GM23338 (cell line): ENCODE data around the gene TPRX1. TPM values are rescaled to one million over a fixed set of nuclear protein-coding genes. Genes with fewer than 3 reads are reported as not detected.

Experiments used
- ATAC-seq: fragments of 200-7000 bp; cut with Tn5 transposase; 3 replicates; pipeline ENCODE4 v1.9.1; 2020
- DNase-seq: peaks from one replicate; pipeline ENCODE4 v3.0.0-alpha.2; 2015; ENCODE audit warnings: low spot score
- H2AFZ ChIP-seq: fragments of 200-600 bp; sonication (generic); 2 replicates; pipeline ENCODE4 v1.8.0; 2016; ENCODE audit warnings: antibody characterized with exemption, mild to moderate bottlenecking, moderate library complexity
- H3F3A ChIP-seq: fragments of 200-600 bp; sonication (generic); replicated peaks from 2 replicates; pipeline ENCODE4 v1.8.0; 2017; ENCODE audit warnings: antibody characterized with exemption, mixed run types, low read depth
- H3K27ac ChIP-seq: fragments of 200-600 bp; sonication (generic); 2 replicates; pipeline ENCODE4 v1.6.1; 2016; ENCODE audit warnings: low read depth
- H3K27me3 ChIP-seq: fragments of 200-600 bp; sonication (generic); 2 replicates; pipeline ENCODE4 v1.8.0; 2016; ENCODE audit warnings: mild to moderate bottlenecking, mixed run types, moderate library complexity; ENCODE audit not compliant: insufficient read depth
- H3K36me3 ChIP-seq: fragments of 200-600 bp; sonication (generic); 2 replicates; pipeline ENCODE4 v1.8.0; 2016; ENCODE audit warnings: mild to moderate bottlenecking; ENCODE audit not compliant: insufficient read depth
- H3K4me1 ChIP-seq: fragments of 200-600 bp; sonication (generic); 2 replicates; pipeline ENCODE4 v1.8.0; 2016; ENCODE audit warnings: mild to moderate bottlenecking, moderate library complexity; ENCODE audit not compliant: insufficient read depth
- H3K4me2 ChIP-seq: fragments of 200-600 bp; sonication (generic); 2 replicates; pipeline ENCODE4 v1.7.1; 2017; ENCODE audit warnings: mixed run types
- H3K4me3 ChIP-seq: fragments of 200-600 bp; sonication (generic); 2 replicates; pipeline ENCODE4 v1.6.1; 2016; ENCODE audit warnings: mixed run types
- H3K79me2 ChIP-seq: fragments of 200-600 bp; sonication (generic); replicated peaks from 2 replicates; pipeline ENCODE4 v1.8.0; 2017; ENCODE audit warnings: mild to moderate bottlenecking; ENCODE audit not compliant: insufficient read depth
- H3K9me2 ChIP-seq: fragments of 200-600 bp; sonication (generic); 2 replicates; pipeline ENCODE4 v1.8.0; 2017; ENCODE audit not compliant: insufficient read depth
- H4K20me1 ChIP-seq: fragments of 200-600 bp; sonication (generic); replicated peaks from 2 replicates; pipeline ENCODE4 v1.8.0; 2017; ENCODE audit warnings: mild to moderate bottlenecking; ENCODE audit not compliant: insufficient read depth
- H3K27ac Mint-ChIP-seq: 2 replicates; pipeline ENCODE4 v1.8.0; 2020; ENCODE audit warnings: inconsistent platforms, mild to moderate bottlenecking, moderate library complexity, mixed read lengths
- H3K27me3 Mint-ChIP-seq: 3 replicates; pipeline ENCODE4 v1.8.0; 2022; ENCODE audit warnings: low read depth, mild to moderate bottlenecking, moderate library complexity, mixed read lengths, inconsistent platforms; ENCODE audit not compliant: insufficient read depth, poor library complexity
- H3K36me3 Mint-ChIP-seq: 3 replicates; pipeline ENCODE4 v1.8.0; 2021; ENCODE audit warnings: low read depth, mild to moderate bottlenecking, inconsistent platforms, moderate library complexity, mixed read lengths
- H3K4me1 Mint-ChIP-seq: 3 replicates; pipeline ENCODE4 v1.8.0; 2020; ENCODE audit warnings: mild to moderate bottlenecking, inconsistent platforms, mixed read lengths
- H3K4me3 Mint-ChIP-seq: 3 replicates; pipeline ENCODE4 v1.8.0; 2021; ENCODE audit warnings: moderate library complexity, mild to moderate bottlenecking, inconsistent platforms, mixed read lengths
- H3K9me3 Mint-ChIP-seq: 3 replicates; pipeline ENCODE4 v1.8.0; 2020; ENCODE audit warnings: moderate library complexity, mild to moderate bottlenecking, inconsistent platforms, mixed read lengths
- EZH2 ChIP-seq: fragments of 200-600 bp; sonication (generic); IDR thresholded peaks from one replicate; pipeline ENCODE4 v1.8.0; 2017; ENCODE audit warnings: antibody characterized with exemption, mild to moderate bottlenecking, low read depth; ENCODE audit not compliant: unreplicated experiment
- POLR2AphosphoS5 ChIP-seq: IDR thresholded peaks from 2 replicates; pipeline ENCODE4 v1.6.1; 2016; ENCODE audit warnings: antibody characterized with exemption, low read depth
- polyA plus RNA-seq: library from polyadenylated mRNA; unstranded; fragments of >200 nt; fragmentation: Nextera tagmentation; extraction: Ambion mirVana; gene quantifications from 2 replicates; pipeline ENCODE4 v1.2.1, GENCODE V29; 2016
- small RNA-seq: library from RNA; depleted of rRNA; stranded (forward); fragments of <200 nt; gene quantifications from one replicate; pipeline ENCODE3, GENCODE V24; 2014; ENCODE audit warnings: low replicate concordance
- total RNA-seq: library from RNA; depleted of rRNA; stranded (reverse); fragments of >200 nt; shearing (Covaris generic); gene quantifications from 2 replicates; pipeline ENCODE4 v1.2.3, GENCODE V29; 2014; rRNA removed

TPRX1 gene
- total and polyA plus RNA-seq, 2 experiments from 2014 or later: 0.28 TPM; not detected in 1

DNA sequence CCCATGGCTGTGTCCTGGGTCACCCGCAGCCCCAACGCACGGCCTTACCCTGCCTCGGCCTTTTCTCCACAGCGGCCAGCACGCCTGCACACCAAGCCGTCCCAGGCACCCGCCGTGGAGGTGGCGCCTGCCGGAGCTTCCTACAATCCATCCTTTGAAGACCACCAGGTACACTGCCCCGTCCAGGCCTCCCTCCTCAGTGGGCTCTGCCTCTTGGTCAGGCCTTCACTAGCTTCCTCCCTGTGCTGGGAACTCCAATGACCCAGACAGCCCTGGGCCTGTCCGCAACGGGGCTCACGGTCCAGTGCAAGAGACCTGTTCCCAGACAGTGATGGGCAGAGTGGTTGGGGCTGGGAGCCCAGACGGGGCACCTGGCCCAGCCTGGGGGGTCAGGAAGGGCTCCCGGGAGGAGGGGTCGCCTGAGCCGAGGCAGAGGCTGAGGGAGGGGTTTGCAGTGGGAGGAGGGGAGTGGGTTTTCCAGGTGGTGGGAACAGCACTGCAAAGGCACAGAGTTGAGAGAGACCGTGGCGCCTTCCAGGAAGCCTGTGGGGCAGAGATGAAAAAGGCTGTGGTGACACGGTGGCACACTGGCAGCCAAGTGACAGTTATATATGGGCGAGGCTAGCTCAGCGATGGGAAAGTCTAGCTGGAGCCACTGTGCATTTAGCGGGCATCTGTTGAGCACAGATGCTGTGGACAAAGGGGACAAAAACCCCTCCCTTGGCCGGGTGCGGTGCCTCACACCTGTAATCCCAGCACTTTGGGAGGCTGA lies 51.7 kb downstream of the TPRX1 start:
- Histone ChIP-seq H3K9me2 (no peaks in the 10 kb centered on the region), H2AFZ (no peak overlapping the region), H4K20me1 (peaks cover 15% of the 10 kb centered on the region), H3K4me3 (no peak overlapping the region), H3K27me3 (no peaks in the 10 kb centered on the region), H3K36me3 (peaks cover 38% of the 10 kb centered on the region), H3K79me2 (peaks cover 16% of the 10 kb centered on the region), H3K4me1 (no peaks in the 10 kb centered on the region), H3K27ac (no peak overlapping the region), H3F3A (0 out of 2 replicates have a peak, but pooled peaks cover 5% of the 10 kb centered on the region), H3K4me2 (no peak overlapping the region)
- Mint-ChIP-seq H3K27ac (no peak overlapping the region), H3K4me3 (no peak overlapping the region), H3K36me3 (peaks cover 80% of the 10 kb centered on the region), H3K27me3 (peaks cover 8% of the 10 kb centered on the region), H3K9me3 (no peaks in the 10 kb centered on the region), H3K4me1 (peaks cover 2% of the 10 kb centered on the region; the same call in 2 of the 3 replicates)
- no peak for ATAC-seq
- TF ChIP-seq POLR2AphosphoS5: 0 out of 2 replicates have a peak, but pooled peaks have one; percentile 26
- no peak for TF ChIP-seq EZH2
- DNase-seq: no peak

Small RNA genes within 50 kb of the gene (small RNA-seq; reads per million reads assigned to genes)
- not detected for gene AC008745.1
- not detected for gene SNORD23

Other genes starting within 250 kb of the TPRX1 start
- gene ZNF541, start 231.4 kb downstream of the TPRX1 start, total RNA-seq: 0.42 TPM in 1 of 2 replicates, not detected in the other
- 0.05 and 0.26 TPM in 2 replicates for gene ZNF541, start 231.4 kb downstream of the TPRX1 start, polyA plus RNA-seq
- 37.7 and 40.1 TPM in 2 replicates for gene BICRA, start 195.4 kb downstream of the TPRX1 start, total RNA-seq
- 7.0 and 8.2 TPM in 2 replicates for gene BICRA, start 195.4 kb downstream of the TPRX1 start, polyA plus RNA-seq
- gene EHD2, start 91.1 kb downstream of the TPRX1 start, total RNA-seq: 10.8 and 11.7 TPM in 2 replicates
- gene EHD2, start 91.1 kb downstream of the TPRX1 start, polyA plus RNA-seq: 6.6 TPM in 2 replicates
- gene NOP53, start 59.0 kb downstream of the TPRX1 start, total RNA-seq: 151 and 167 TPM in 2 replicates
- 192 and 211 TPM in 2 replicates for gene NOP53, start 59.0 kb downstream of the TPRX1 start, polyA plus RNA-seq
- gene SELENOW, start 25.8 kb downstream of the TPRX1 start, total RNA-seq: 524 and 558 TPM in 2 replicates
- gene SELENOW, start 25.8 kb downstream of the TPRX1 start, polyA plus RNA-seq: 811 and 820 TPM in 2 replicates
- not detected in 2 replicates for gene CRX, start 17.4 kb upstream of the TPRX1 start, total RNA-seq
- gene CRX, start 17.4 kb upstream of the TPRX1 start, polyA plus RNA-seq: 0.07 and 0.15 TPM in 2 replicates
- gene TPRX2, start 54.7 kb upstream of the TPRX1 start, total RNA-seq: not detected in 2 replicates
- not detected in 2 replicates for gene TPRX2, start 54.7 kb upstream of the TPRX1 start, polyA plus RNA-seq
- gene SULT2A1, start 81.8 kb upstream of the TPRX1 start, total RNA-seq: not detected in 2 replicates
- not detected in 2 replicates for gene SULT2A1, start 81.8 kb upstream of the TPRX1 start, polyA plus RNA-seq
- not detected in 2 replicates for gene BSPH1, start 187.6 kb upstream of the TPRX1 start, total RNA-seq
- not detected in 2 replicates for gene BSPH1, start 187.6 kb upstream of the TPRX1 start, polyA plus RNA-seq
- not detected in 2 replicates for gene ELSPBP1, start 190.1 kb upstream of the TPRX1 start, total RNA-seq
- gene ELSPBP1, start 190.1 kb upstream of the TPRX1 start, polyA plus RNA-seq: not detected in 2 replicates
- not detected in 2 replicates for gene CABP5, start 239.5 kb upstream of the TPRX1 start, total RNA-seq
- gene CABP5, start 239.5 kb upstream of the TPRX1 start, polyA plus RNA-seq: not detected in 2 replicates